Tibial artery (tissue), 4 donors: Measurements from ENCODE around the gene TRAPPC10.

Source experiments
- DNase-seq, 2 donors: peaks; one replicate each; pipeline ENCODE4 v3.0.0-alpha.2; 2019
- H3K27ac ChIP-seq, 2 donors: fragments of 200-600 bp; sonication (generic) in 1 of 2; 1 replicate in 1 of 2; 2 replicates in 1 of 2; pipeline ENCODE4 v1.5.1; 2018 to 2019; ENCODE audit warnings: mild to moderate bottlenecking in 1 of 2
- H3K27me3 ChIP-seq, 2 donors: fragments of 200-600 bp; sonication (generic) in 1 of 2; one replicate each; pipeline versions ENCODE4 v1.5.1 to v1.6.0; 2016 to 2019
- H3K36me3 ChIP-seq, 3 donors: fragments of 200-600 bp; sonication (generic) in 2 of 3; one replicate each; pipeline ENCODE4 v1.5.1; 2016 to 2019; ENCODE audit warnings: mild to moderate bottlenecking in 2 of 3
- H3K4me1 ChIP-seq, 4 donors: fragments of 200-600 bp; sonication (generic) in 2 of 4; 1 replicate in 3 of 4; 2 replicates in 1 of 4; pipeline ENCODE4 v1.5.1; 2016 to 2019
- H3K4me3 ChIP-seq, 2 donors: fragments of 200-600 bp; sonication (generic) in 1 of 2; 1 replicate in 1 of 2; 2 replicates in 1 of 2; pipeline ENCODE4 v1.5.1; 2018 to 2019; ENCODE audit warnings: mild to moderate bottlenecking in 2 of 2
- H3K9me3 ChIP-seq, 3 donors: fragments of 200-600 bp; sonication (generic) in 1 of 3; one replicate each; pipeline ENCODE4 v1.5.1; 2016 to 2019
- intact Hi-C: fragments of 100-400 bp; cut with DNase I; formaldehyde crosslinking; loops from one replicate; pipeline ENCODE4 v1.15.0; 2023; ENCODE audit warnings: low total_unique reads
- TF ChIP-seq, protein P1 (sequence below), 2 experiments: fragments of 200-600 bp in 1 of 2; fragments of 450-650 bp in 1 of 2; IDR thresholded peaks; one replicate each; pipeline ENCODE4 v1.5.1; 2017 to 2019; ENCODE audit warnings: antibody characterized with exemption in 2 of 2, mild to moderate bottlenecking in 1 of 2, moderate library complexity in 1 of 2

Gene TRAPPC10, protein sequence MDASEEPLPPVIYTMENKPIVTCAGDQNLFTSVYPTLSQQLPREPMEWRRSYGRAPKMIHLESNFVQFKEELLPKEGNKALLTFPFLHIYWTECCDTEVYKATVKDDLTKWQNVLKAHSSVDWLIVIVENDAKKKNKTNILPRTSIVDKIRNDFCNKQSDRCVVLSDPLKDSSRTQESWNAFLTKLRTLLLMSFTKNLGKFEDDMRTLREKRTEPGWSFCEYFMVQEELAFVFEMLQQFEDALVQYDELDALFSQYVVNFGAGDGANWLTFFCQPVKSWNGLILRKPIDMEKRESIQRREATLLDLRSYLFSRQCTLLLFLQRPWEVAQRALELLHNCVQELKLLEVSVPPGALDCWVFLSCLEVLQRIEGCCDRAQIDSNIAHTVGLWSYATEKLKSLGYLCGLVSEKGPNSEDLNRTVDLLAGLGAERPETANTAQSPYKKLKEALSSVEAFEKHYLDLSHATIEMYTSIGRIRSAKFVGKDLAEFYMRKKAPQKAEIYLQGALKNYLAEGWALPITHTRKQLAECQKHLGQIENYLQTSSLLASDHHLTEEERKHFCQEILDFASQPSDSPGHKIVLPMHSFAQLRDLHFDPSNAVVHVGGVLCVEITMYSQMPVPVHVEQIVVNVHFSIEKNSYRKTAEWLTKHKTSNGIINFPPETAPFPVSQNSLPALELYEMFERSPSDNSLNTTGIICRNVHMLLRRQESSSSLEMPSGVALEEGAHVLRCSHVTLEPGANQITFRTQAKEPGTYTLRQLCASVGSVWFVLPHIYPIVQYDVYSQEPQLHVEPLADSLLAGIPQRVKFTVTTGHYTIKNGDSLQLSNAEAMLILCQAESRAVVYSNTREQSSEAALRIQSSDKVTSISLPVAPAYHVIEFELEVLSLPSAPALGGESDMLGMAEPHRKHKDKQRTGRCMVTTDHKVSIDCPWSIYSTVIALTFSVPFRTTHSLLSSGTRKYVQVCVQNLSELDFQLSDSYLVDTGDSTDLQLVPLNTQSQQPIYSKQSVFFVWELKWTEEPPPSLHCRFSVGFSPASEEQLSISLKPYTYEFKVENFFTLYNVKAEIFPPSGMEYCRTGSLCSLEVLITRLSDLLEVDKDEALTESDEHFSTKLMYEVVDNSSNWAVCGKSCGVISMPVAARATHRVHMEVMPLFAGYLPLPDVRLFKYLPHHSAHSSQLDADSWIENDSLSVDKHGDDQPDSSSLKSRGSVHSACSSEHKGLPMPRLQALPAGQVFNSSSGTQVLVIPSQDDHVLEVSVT

DNA sequence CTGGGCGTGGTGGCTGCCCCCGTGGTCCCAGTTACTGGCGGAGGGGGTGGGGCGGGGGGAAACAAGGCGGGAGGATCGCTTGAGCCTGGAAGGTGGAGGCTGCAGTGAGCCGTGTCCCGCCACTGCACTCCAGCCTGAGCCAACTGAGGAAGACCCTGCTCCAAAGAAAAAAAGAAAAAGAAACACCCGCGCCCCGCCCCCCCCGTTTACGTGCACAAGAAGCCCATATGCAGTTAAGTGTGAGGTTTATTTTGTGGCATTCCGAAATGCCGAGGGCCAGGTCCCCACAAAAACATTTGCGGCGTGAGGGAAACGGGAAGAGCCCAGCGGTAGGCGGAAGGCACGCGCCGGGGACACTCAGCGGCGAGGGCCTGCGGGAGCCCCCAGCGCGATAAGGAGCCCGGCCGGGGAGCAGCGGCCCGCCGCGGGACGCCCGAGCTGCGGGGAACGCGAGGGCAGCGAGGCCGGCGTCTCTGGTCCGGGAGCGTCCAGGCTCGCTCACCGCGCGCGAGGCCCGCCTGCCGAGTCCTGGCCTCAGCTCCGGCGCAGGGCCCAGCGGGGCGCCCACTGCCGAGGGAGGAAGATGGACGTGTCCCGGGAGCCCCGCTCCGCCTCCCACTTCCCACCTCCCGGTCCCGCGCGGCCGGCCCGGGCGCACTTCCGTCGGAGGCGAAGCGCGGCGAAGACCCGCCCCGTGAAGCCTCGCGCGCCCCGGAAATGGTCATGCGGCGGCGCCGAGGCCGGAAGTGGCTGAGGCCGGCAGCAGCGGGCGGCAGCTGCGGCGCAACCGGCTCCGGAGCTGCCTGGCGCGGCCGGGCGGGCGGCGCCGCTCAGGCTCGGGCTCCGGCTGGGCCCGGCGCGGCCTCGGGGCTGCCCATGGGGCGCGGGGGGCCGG lies at the start of gene TRAPPC10:
Gene TRAPPC10, plus strand, starts transcription at position 731 of the 895 bp plus-strand sequence. CDS start 185 bp downstream, outside the sequence.
- intact Hi-C loops = loop anchor here (5.0 to 10.0 kb wide), 2 partner anchors 147 to 860 kb away; partner anchors contain the start of genes AGPAT3 and PTTG1IP
- TF ChIP-seq, protein P1, sequence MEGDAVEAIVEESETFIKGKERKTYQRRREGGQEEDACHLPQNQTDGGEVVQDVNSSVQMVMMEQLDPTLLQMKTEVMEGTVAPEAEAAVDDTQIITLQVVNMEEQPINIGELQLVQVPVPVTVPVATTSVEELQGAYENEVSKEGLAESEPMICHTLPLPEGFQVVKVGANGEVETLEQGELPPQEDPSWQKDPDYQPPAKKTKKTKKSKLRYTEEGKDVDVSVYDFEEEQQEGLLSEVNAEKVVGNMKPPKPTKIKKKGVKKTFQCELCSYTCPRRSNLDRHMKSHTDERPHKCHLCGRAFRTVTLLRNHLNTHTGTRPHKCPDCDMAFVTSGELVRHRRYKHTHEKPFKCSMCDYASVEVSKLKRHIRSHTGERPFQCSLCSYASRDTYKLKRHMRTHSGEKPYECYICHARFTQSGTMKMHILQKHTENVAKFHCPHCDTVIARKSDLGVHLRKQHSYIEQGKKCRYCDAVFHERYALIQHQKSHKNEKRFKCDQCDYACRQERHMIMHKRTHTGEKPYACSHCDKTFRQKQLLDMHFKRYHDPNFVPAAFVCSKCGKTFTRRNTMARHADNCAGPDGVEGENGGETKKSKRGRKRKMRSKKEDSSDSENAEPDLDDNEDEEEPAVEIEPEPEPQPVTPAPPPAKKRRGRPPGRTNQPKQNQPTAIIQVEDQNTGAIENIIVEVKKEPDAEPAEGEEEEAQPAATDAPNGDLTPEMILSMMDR (IDR thresholded peaks at IDR 0.05) = no peak

DNA sequence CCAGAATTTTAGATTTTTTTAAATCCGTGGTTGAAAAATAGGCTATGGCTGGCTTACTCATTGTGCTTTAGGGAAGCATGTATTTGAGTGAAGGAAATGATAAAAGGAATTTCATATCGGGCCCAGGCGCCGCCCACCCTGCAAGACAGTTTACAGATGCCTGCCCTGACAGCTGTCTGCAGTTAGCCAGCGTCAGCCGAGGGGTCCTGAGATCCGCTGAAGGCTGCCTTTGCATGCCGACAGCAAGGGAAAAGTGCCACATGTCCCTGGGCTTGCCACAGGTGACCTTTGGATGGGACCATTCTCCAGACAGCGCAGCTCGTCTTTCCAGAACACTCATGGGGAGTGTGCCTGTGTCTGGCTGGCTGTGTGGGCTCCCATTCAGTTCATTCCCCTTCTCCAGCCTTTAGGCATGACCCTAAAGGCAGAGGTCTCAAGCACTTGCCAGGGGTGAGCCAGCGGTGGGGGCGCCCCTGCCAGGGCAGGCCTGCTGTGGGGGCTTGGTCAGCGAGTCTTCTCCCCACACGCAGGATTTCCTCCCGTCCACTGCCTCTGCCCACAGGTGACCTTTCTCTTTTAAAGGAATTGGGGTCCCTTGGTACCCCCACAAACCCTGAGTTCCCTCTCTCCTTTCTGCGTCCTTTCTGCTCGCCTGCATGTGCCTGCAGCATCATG lies 46.1 kb upstream of the TRAPPC10 start:
- H3K36me3 ChIP-seq = peaks cover 8 to 53% (median 29%) of the 10 kb centered on the region in 3 donors

More for the DNA sequence above, at the start of gene TRAPPC10:
- Histone ChIP-seq H3K27ac (peak within 1 kb of the TSS; percentile 97 to 99), H3K9me3 (no peaks in the 10 kb centered on the region), H3K27me3 (no peaks in the 10 kb centered on the region), H3K36me3 (no peaks in the 10 kb centered on the region), H3K4me3 (peak within 1 kb of the TSS; percentile 87 to 91), H3K4me1 (peaks cover 0 to 38% (median 28%) of the 10 kb centered on the region in 4 donors)
- peak; percentile 74 to 90 for DNase-seq

DNA sequence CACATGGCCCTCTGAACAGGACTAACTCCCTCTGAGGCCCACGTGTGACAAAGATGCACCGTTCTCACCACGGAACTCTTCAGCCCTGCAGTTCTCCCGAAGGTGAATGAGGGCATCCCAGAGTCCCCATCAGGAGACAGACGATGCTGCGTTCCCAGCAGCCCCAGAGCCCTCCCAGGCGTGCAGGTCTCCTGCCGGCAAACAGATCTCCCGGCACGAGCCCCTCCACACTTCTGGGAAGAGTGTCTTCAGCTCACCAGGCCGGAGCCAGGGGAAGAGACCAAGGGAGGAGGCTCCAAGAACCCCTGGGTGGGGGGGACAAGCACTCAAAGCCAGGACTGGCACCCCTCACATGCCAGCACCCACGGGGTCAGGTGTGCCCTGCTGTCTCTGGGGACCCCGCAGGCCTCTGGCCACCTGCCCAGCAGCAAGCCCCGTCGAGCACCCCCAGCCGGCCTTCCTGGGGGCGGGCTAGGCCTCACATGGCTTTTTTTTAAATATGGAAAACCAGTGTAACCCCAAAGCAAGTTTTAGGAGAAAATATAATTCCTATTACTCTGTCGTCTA lies 45.1 kb upstream of the TRAPPC10 start:
- Histone ChIP-seq H3K27me3 (no peaks in the 10 kb centered on the region), H3K4me1 (no peaks in the 10 kb centered on the region), H3K4me3 (no peak overlapping the region), H3K27ac (no peak overlapping the region), H3K9me3 (no peaks in the 10 kb centered on the region), H3K36me3 (peaks cover 15 to 60% (median 34%) of the 10 kb centered on the region in 3 donors)
- TF ChIP-seq, protein P1 (IDR thresholded peaks at IDR 0.05) = no peak
- intact Hi-C loops = no loop called here
- no peak for DNase-seq

More for the DNA sequence above, 46.1 kb upstream of the TRAPPC10 start:
- TF ChIP-seq, protein P1 (IDR thresholded peaks at IDR 0.05) = no peak
- DNase-seq = no peak
- no peak overlapping the region for H3K27ac ChIP-seq
- no peaks in the 10 kb centered on the region for H3K9me3 ChIP-seq
- intact Hi-C loops = no loop called here
- H3K27me3 ChIP-seq = no peaks in the 10 kb centered on the region
- H3K4me1 ChIP-seq = no peaks in the 10 kb centered on the region
- no peak overlapping the region for H3K4me3 ChIP-seq

DNA sequence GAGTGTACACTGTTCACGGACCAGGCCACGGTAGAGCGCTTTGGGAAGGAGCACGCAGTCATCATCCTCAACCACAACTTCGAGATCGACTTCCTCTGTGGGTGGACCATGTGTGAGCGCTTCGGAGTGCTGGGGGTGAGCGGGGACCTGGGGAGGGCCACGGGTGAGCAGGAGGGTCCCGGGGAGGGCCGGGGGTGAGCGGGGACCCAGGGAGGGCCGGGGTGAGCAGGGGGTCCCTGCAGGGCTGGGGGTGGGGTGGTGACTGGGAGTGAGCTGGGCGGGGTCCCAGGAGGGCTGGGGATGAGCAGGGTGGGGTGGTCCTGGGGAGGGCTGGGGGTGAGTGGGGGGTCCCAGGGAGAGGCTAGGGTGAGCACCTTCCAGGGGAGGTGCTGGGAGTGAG lies 44.1 kb upstream of the TRAPPC10 start:
- TF ChIP-seq, protein P1 (IDR thresholded peaks at IDR 0.05) = no peak

More for the DNA sequence above, 44.1 kb upstream of the TRAPPC10 start:
- Histone ChIP-seq H3K4me1 (no peaks in the 10 kb centered on the region), H3K36me3 (peaks cover 15 to 70% (median 40%) of the 10 kb centered on the region in 3 donors), H3K9me3 (no peaks in the 10 kb centered on the region), H3K4me3 (no peak overlapping the region), H3K27ac (no peak overlapping the region), H3K27me3 (no peaks in the 10 kb centered on the region)
- no peak for DNase-seq
- intact Hi-C loops = no loop called here
